Measurements from ENCODE around the gene MLLT1. TPM values are rescaled to one million over a fixed set of nuclear protein-coding genes. Genes with fewer than 3 reads are reported as not detected.

The MLLT1 gene
- total RNA-seq, 1 experiment from 2014 or later, result 29.0 TPM

DNA sequence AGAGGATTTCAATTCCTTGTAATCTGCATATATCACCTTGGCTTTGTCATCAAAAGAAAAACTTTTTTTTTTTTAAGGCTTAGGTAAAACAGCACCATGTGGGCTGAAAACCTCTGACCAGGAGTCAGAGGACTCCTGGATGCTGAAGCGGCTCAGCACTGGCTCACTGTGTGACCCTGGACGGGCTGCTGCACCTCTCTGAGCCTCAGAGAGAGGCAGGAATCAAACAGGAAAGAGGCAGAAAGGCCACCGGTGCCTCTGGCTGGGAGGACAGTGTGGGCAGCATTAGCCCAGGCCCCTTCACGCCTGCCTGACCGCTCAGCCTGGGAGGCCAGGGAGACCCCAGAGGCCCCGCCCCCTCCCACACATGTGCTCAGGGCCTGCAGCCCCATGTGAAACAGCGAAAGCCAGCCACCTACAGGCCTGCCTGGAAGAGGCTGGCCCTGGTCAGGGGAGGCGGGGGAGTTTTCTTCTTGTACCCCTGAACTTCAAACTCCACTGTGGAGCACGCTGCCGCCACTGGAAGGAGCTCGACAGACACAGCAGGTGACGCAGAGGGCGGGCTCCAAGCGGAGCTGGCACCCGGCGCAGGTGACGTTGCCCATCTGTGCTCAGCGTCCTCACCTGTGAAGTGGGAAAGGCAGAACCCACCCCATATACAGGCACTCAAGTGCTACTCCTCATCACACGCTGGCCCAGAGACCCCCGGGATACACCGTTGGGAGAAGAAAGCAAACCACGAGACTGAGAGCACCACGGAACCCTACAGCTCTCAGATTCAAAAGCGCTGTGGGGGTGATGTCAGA lies 39.7 kb downstream of the MLLT1 start:
- Histone ChIP-seq H3K27ac (ENCODE audit: low read length) (no peak overlapping the region), H3K27me3 (ENCODE audit: low read length) (no peaks in the 10 kb centered on the region), H3K36me3 (ENCODE audit: low read depth, low read length) (no peaks in the 10 kb centered on the region), H3K4me2 (ENCODE audit: low read length) (no peak overlapping the region), H2AFZ (ENCODE audit: low read length) (no peak overlapping the region), H3F3A (ENCODE audit: low read length, unreplicated experiment) (no peaks in the 10 kb centered on the region), H3K4me1 (ENCODE audit: insufficient read depth, low read length) (peaks cover 28% of the 10 kb centered on the region), H3K79me2 (ENCODE audit: low read length) (peaks cover 86% of the 10 kb centered on the region), H3K4me3 (ENCODE audit: low read length) (no peak overlapping the region), H4K20me1 (ENCODE audit: low read length) (peaks cover 5% of the 10 kb centered on the region; the same call in 1 of the 2 replicates), H3K9me2 (replicated peaks; ENCODE audit: low read length) (no peaks in the 10 kb centered on the region), H3K9ac (ENCODE audit: low read length) (no peak overlapping the region), H3K9me3 (ENCODE audit: low read length) (no peaks in the 10 kb centered on the region)
- POLR2A ChIA-PET (ENCODE audit: unreplicated experiment), result no interaction called here
- BruUV-seq (replicated peaks), result no TSS peak
- TF ChIP-seq EZH2phosphoT487 (IDR thresholded peaks at IDR 0.05; ENCODE audit: borderline replicate concordance, low read length), result no peak
- no peak for ATAC-seq
- intact Hi-C loops (cut with micrococcal nuclease), result loop anchor here (5.0 kb wide), 1 partner anchor 32 kb away; no protein-coding TSS in a partner anchor
- no peak for DNase-seq
- CTCF ChIA-PET, result no interaction called here

- CTCF ChIA-PET, result no interaction called here
- peak; percentile 61 for DNase-seq
These were observed 40.4 kb downstream of the MLLT1 start for GRCh38 chr19:6239401-6239844.

DNA sequence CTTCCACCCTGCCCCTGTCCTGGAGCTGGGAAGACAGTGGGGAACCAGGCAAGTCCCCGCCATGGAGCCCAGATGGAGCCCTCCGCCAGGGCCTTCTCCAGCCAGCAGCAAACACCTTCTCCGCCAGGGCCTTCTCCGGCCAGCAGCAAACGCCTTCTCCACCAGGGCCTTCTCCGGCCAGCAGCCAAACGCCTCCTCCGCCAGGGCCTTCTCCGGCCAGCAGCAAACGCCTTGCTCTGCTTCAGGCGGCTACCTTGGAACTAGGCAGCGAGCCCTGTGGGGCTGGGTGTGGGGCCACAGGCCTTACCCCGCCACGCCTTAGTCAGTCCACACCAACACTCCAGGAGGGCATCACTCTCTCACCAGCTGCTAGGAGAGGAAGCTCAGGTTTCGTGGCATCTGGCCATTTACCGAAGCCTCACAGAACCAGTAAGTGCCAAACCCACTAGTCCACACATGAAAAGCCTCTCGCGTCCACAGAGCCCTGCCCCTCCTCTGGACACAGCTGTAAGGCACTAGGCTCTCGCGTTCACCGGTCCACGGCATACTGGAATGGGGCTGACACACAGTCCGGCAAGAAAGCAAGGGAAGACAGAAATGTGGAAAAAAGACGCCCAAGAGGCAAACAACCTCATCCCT lies 41.0 kb downstream of the MLLT1 start:
- CTCF ChIA-PET, result no interaction called here
- peak overlapping the region; percentile 3; the same call in 1 of the 2 replicates for H3K4me2 ChIP-seq (ENCODE audit: low read length)
- no peaks in the 10 kb centered on the region for H3K27me3 ChIP-seq (ENCODE audit: low read length)
- no peaks in the 10 kb centered on the region for H3K36me3 ChIP-seq (ENCODE audit: low read depth, low read length)
- H3K9me3 ChIP-seq (ENCODE audit: low read length), result no peaks in the 10 kb centered on the region
- peaks cover 5% of the 10 kb centered on the region; the same call in 1 of the 2 replicates for H4K20me1 ChIP-seq (ENCODE audit: low read length)
- no peaks in the 10 kb centered on the region for H3K9me2 ChIP-seq (replicated peaks; ENCODE audit: low read length)
- no peak overlapping the region for H2AFZ ChIP-seq (ENCODE audit: low read length)
- peaks cover 85% of the 10 kb centered on the region for H3K79me2 ChIP-seq (ENCODE audit: low read length)
- no peak overlapping the region for H3K4me3 ChIP-seq (ENCODE audit: low read length)
- H3K4me1 ChIP-seq (ENCODE audit: insufficient read depth, low read length), result peaks cover 29% of the 10 kb centered on the region
- no peak overlapping the region for H3K9ac ChIP-seq (ENCODE audit: low read length)
- POLR2A ChIA-PET (ENCODE audit: unreplicated experiment), result interaction anchor here (0.6 to 0.7 kb wide), 2 partner anchors 39 to 1837 kb away, joined by 4 to 6 read pairs; no protein-coding TSS in a partner anchor
- no peaks in the 10 kb centered on the region for H3F3A ChIP-seq (ENCODE audit: low read length, unreplicated experiment)
- ATAC-seq, result peak; percentile 72
- TF ChIP-seq EZH2 (IDR thresholded peaks at IDR 0.05; ENCODE audit: low read length, unreplicated experiment), result no peak
- peak; percentile 46 for DNase-seq
- BruUV-seq (replicated peaks), result no TSS peak
- intact Hi-C loops (cut with micrococcal nuclease), result loop anchor here (5.0 kb wide), 1 partner anchor 34 kb away; no protein-coding TSS in a partner anchor
- H3K27ac ChIP-seq (ENCODE audit: low read length), result peak overlapping the region; percentile 10; the same call in 1 of the 2 replicates

More at GRCh38 chr19:6239401-6239844, 40.4 kb downstream of the MLLT1 start:
- intact Hi-C loops (cut with micrococcal nuclease), result loop anchor here (5.0 kb wide), 1 partner anchor 33 kb away; no protein-coding TSS in a partner anchor
- Histone ChIP-seq H3K4me1 (ENCODE audit: insufficient read depth, low read length) (peaks cover 28% of the 10 kb centered on the region), H2AFZ (ENCODE audit: low read length) (no peak overlapping the region), H3K4me3 (ENCODE audit: low read length) (no peak overlapping the region), H3K4me2 (ENCODE audit: low read length) (peak overlapping the region; percentile 3; the same call in 1 of the 2 replicates), H3K9me3 (ENCODE audit: low read length) (no peaks in the 10 kb centered on the region), H3K79me2 (ENCODE audit: low read length) (peaks cover 85% of the 10 kb centered on the region), H3K27me3 (ENCODE audit: low read length) (no peaks in the 10 kb centered on the region), H3K27ac (ENCODE audit: low read length) (no peak overlapping the region), H3K9me2 (replicated peaks; ENCODE audit: low read length) (no peaks in the 10 kb centered on the region), H3K9ac (ENCODE audit: low read length) (no peak overlapping the region), H4K20me1 (ENCODE audit: low read length) (peaks cover 5% of the 10 kb centered on the region; the same call in 1 of the 2 replicates), H3K36me3 (ENCODE audit: low read depth, low read length) (no peaks in the 10 kb centered on the region), H3F3A (ENCODE audit: low read length, unreplicated experiment) (no peaks in the 10 kb centered on the region)
- ATAC-seq, result peak; percentile 54
- POLR2A ChIA-PET (ENCODE audit: unreplicated experiment), result no interaction called here
- BruUV-seq (replicated peaks), result no TSS peak
- TF ChIP-seq CTCF (conservative IDR thresholded peaks at IDR 0.05; ENCODE audit: low read depth, low read length) (no peak), EZH2phosphoT487 (IDR thresholded peaks at IDR 0.05; ENCODE audit: borderline replicate concordance, low read length) (no peak)

Measured in PC-3 (cell line).